ENCODE data around the gene CNOT11. TPM values are rescaled to one million over a fixed set of nuclear protein-coding genes. Genes with fewer than 3 reads are reported as not detected.
"Not testable (repeated sequence)": the region's sequence is repeated elsewhere in the genome, so short reads cannot be mapped to it uniquely, and the experiment has no call there.

Gene CNOT11
- total RNA-seq, 1 experiment from 2014 or later: 67.7 TPM

DNA sequence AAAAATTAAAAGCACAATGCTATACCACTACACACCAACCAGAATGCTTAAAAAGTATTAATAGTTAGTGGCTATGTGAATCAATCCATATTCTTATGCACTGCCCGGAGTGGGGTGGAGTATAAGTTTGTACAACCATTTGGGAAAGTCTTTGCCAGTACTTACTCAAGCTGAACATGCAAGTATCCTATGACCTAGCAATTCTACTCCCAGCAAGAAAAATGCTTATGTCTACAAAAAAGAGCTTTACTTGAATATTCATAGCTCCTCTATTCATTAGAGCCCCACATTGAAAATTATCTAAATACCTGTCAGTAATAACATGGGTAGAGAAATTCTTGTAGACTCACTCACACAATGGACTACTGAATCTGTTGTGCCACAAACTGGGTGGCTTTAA, 21.4 kb upstream of the CNOT11 start:
- CTCF ChIA-PET: interaction anchor here (0.6 to 1.4 kb wide), 3 partner anchors 13 to 663 kb away, joined by 4 to 13 read pairs (median 5); no protein-coding TSS in a partner anchor
- Mint-ChIP-seq H3K27me3 (ENCODE audit: unreplicated experiment) (no peaks in the 10 kb centered on the region), H3K4me1 (ENCODE audit: low read depth, unreplicated experiment) (peaks cover 40% of the 10 kb centered on the region)

DNA sequence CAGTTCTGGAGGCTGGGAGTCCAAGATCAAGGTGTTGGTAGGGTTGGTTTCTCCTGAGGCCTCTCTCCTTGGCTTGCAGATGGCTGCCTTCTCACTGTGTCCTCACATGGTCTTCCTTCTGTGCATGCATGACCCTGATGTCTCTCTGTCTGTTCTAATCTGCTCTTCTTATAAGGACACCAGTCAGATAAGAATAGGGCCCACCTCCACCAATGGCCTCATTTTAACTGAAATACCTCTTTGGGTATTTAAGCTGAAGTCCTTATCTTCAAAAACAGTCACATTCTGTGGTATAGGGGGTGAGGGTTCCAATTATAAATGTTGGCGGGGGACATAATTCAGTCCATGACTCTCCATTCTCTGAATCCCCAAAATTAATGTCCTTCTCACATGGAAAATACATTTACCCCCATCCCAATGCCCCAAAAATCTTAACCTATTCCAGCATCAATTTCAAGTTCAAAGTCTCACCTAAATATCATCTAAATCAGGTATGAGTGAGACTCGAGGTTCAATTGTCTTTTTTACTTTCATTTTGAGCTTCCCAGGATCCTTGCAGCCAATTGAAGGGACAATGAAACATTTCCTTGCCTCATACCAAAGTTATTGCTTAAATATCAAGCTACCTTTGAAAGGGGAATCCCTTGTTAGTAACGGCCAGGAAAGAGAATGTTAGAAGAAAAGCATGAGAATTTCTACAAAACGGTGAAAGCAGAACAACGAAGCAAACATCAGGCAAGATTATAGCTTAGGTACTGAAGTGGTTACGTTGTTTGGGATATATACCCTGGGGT, 20.6 kb upstream of the CNOT11 start:
- CTCF ChIA-PET: interaction anchor here (0.6 to 0.9 kb wide), 3 partner anchors 13 to 664 kb away, joined by 3 to 5 read pairs (median 4); no protein-coding TSS in a partner anchor
- Mint-ChIP-seq H3K4me3 (ENCODE audit: low read depth, unreplicated experiment) (peak overlapping the region; percentile 7), H3K4me1 (ENCODE audit: low read depth, unreplicated experiment) (peaks cover 45% of the 10 kb centered on the region), H3K27me3 (ENCODE audit: unreplicated experiment) (no peaks in the 10 kb centered on the region), H3K9me3 (ENCODE audit: low read depth, unreplicated experiment) (peaks cover 6% of the 10 kb centered on the region), H3K36me3 (ENCODE audit: insufficient read depth, unreplicated experiment) (no peaks in the 10 kb centered on the region), H3K27ac (ENCODE audit: unreplicated experiment) (peak overlapping the region; percentile 32)
- no peak for DNase-seq
- intact Hi-C loops (cut with micrococcal nuclease; ENCODE audit: unreplicated experiment): no loop called here
- TF ChIP-seq CTCF (IDR thresholded peaks at IDR 0.05; ENCODE audit: unreplicated experiment): no peak
- no TSS peak for BruUV-seq (replicated peaks)

More for the DNA sequence above, 21.4 kb upstream of the CNOT11 start:
- Mint-ChIP-seq H3K4me3 (ENCODE audit: low read depth, unreplicated experiment) (no peak overlapping the region), H3K36me3 (ENCODE audit: insufficient read depth, unreplicated experiment) (no peaks in the 10 kb centered on the region), H3K9me3 (ENCODE audit: low read depth, unreplicated experiment) (peaks cover 6% of the 10 kb centered on the region), H3K27ac (ENCODE audit: unreplicated experiment) (no peak overlapping the region)
- BruUV-seq (replicated peaks): no TSS peak
- TF ChIP-seq CTCF (IDR thresholded peaks at IDR 0.05; ENCODE audit: unreplicated experiment): no peak
- DNase-seq: no peak
- intact Hi-C loops (cut with micrococcal nuclease; ENCODE audit: unreplicated experiment): no loop called here

- Mint-ChIP-seq H3K4me1 (ENCODE audit: low read depth, unreplicated experiment) (peaks cover 48% of the 10 kb centered on the region), H3K9me3 (ENCODE audit: low read depth, unreplicated experiment) (peaks cover 6% of the 10 kb centered on the region), H3K4me3 (ENCODE audit: low read depth, unreplicated experiment) (peak overlapping the region; percentile 7), H3K36me3 (ENCODE audit: insufficient read depth, unreplicated experiment) (no peaks in the 10 kb centered on the region), H3K27me3 (ENCODE audit: unreplicated experiment) (no peaks in the 10 kb centered on the region), H3K27ac (ENCODE audit: unreplicated experiment) (peak overlapping the region; percentile 32)
- BruUV-seq (replicated peaks): no TSS peak
- DNase-seq: no peak
- intact Hi-C loops (cut with micrococcal nuclease; ENCODE audit: unreplicated experiment): no loop called here
- no peak for TF ChIP-seq CTCF (IDR thresholded peaks at IDR 0.05; ENCODE audit: unreplicated experiment)
- CTCF ChIA-PET: interaction anchor here (0.7 to 0.9 kb wide), 2 partner anchors 13 to 16 kb away, joined by 3 to 5 read pairs; no protein-coding TSS in a partner anchor
Measured at GRCh38 chr2:101232770-101233169, 19.9 kb upstream of the CNOT11 start.

DNA sequence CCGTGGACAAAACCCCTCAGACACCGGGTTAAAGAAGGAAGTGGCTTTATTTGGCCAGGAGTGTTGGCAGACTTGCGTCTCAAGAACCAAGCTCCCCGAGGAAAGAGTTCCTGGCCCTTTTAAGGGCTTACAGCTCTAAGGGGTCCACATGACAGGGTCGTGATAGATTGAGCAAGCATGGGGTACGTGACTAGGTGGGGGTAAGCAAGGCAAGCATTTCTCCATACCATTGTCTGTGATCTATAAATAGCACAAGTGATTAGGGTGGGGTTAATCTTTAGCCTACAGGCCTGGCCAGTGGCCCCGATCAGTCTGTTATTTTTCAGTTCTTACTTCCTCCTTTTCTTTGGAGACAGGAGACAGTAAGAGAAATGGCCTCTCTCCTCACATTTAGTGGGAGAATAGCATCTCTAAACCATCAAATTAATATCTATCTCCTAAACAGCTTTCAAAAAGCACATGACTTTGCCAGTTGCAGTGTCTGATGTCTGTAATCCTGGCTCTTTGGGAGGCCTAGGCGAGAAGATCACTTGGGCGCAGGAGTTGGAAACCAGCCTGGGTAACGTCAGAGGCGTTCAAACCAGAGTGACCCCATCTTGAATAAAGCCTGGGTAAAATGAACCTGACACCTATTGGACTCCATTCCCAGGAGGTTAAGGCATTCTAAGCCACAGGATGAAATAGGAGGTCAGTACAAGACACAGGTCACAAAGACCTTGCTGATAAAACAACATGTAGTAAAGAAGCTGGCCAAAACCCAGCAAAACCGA, 18.3 kb upstream of the CNOT11 start:
- H3K4me3 Mint-ChIP-seq (ENCODE audit: low read depth, unreplicated experiment): no peak overlapping the region
- H3K4me1 Mint-ChIP-seq (ENCODE audit: low read depth, unreplicated experiment): peaks cover 63% of the 10 kb centered on the region
- peaks cover 6% of the 10 kb centered on the region for H3K9me3 Mint-ChIP-seq (ENCODE audit: low read depth, unreplicated experiment)
- BruUV-seq (replicated peaks): TSS peak; percentile 83
- peak overlapping the region; percentile 94 for H3K27ac Mint-ChIP-seq (ENCODE audit: unreplicated experiment)
- H3K27me3 Mint-ChIP-seq (ENCODE audit: unreplicated experiment): no peaks in the 10 kb centered on the region
- intact Hi-C loops (cut with micrococcal nuclease; ENCODE audit: unreplicated experiment): no loop called here
- TF ChIP-seq CTCF (IDR thresholded peaks at IDR 0.05; ENCODE audit: unreplicated experiment): no peak
- CTCF ChIA-PET: interaction anchor here (1.5 kb wide), 1 partner anchor 16 kb away, joined by 4 read pairs; no protein-coding TSS in a partner anchor
- H3K36me3 Mint-ChIP-seq (ENCODE audit: insufficient read depth, unreplicated experiment): peaks cover 3% of the 10 kb centered on the region
- peak; percentile 48 for DNase-seq

GRCh38 chr2:101235956-101236355, 16.7 kb upstream of the CNOT11 start:
- CTCF ChIA-PET; H3K4me3 Mint-ChIP-seq (ENCODE audit: low read depth, unreplicated experiment); intact Hi-C loops (cut with micrococcal nuclease; ENCODE audit: unreplicated experiment); BruUV-seq (replicated peaks); H3K9me3 Mint-ChIP-seq (ENCODE audit: low read depth, unreplicated experiment); DNase-seq; H3K27me3 Mint-ChIP-seq (ENCODE audit: unreplicated experiment): not testable (repeated sequence)
- Mint-ChIP-seq H3K4me1 (ENCODE audit: low read depth, unreplicated experiment) (peaks cover 79% of the 10 kb centered on the region), H3K36me3 (ENCODE audit: insufficient read depth, unreplicated experiment) (peaks cover 14% of the 10 kb centered on the region), H3K27ac (ENCODE audit: unreplicated experiment) (peak overlapping the region; percentile 94)

- H3K4me3 Mint-ChIP-seq (ENCODE audit: low read depth, unreplicated experiment); CTCF ChIA-PET; H3K27me3 Mint-ChIP-seq (ENCODE audit: unreplicated experiment); intact Hi-C loops (cut with micrococcal nuclease; ENCODE audit: unreplicated experiment); BruUV-seq (replicated peaks); H3K9me3 Mint-ChIP-seq (ENCODE audit: low read depth, unreplicated experiment); DNase-seq: not testable (repeated sequence)
- Mint-ChIP-seq H3K36me3 (ENCODE audit: insufficient read depth, unreplicated experiment) (peaks cover 17% of the 10 kb centered on the region), H3K4me1 (ENCODE audit: low read depth, unreplicated experiment) (peaks cover 79% of the 10 kb centered on the region), H3K27ac (ENCODE audit: unreplicated experiment) (peak overlapping the region; percentile 96)
Measured at GRCh38 chr2:101237944-101238343, 14.7 kb upstream of the CNOT11 start.

Data from Calu3 (cell line).